Measurements from ENCODE around the gene BPI.

- TF ChIP-seq EZH2phosphoT487 (IDR thresholded peaks at IDR 0.05; ENCODE audit: borderline replicate concordance, low read depth, low read length): no peak
- TF ChIP-seq CTCF (conservative IDR thresholded peaks at IDR 0.05; ENCODE audit: low read length): no peak
These were observed 69.4 kb downstream of the BPI start for GRCh38 chr20:38373231-38373867.

Measured in OCI-LY7 (cell line).